HCT116 (cell line): Measurements from ENCODE around the gene LARP1.

Experiments used
- FOSL1 ChIP-seq: IDR thresholded peaks from 2 replicates; pipeline ENCODE4 v1.6.1; 2012; ENCODE audit warnings: low read depth
- JUND ChIP-seq: IDR thresholded peaks from 2 replicates; pipeline ENCODE4 v1.6.1; 2012
- POLR2A ChIP-seq: IDR thresholded peaks from 2 replicates; pipeline ENCODE4 v1.7.0; 2011; ENCODE audit warnings: borderline replicate concordance; ENCODE audit not compliant: insufficient read depth, insufficient read length; ENCODE audit errors: extremely low read depth
- TF ChIP-seq, protein P1 (sequence below), 3 experiments: fragments of 200-600 bp in 1 of 3; sonication (generic) in 1 of 3; IDR thresholded peaks in 2 of 3; conservative IDR thresholded peaks in 1 of 3; 2 replicates each; pipeline ENCODE4 v1.5.1; 2012 to 2017; ENCODE audit warnings: low read depth in 2 of 3, low read length in 2 of 3, antibody characterized with exemption in 1 of 3, borderline replicate concordance in 1 of 3, control low read depth in 1 of 3, mild to moderate bottlenecking in 1 of 3, mixed read lengths in 1 of 3, mixed run types in 1 of 3, moderate library complexity in 1 of 3; ENCODE audit not compliant: insufficient read depth in 1 of 3

DNA sequence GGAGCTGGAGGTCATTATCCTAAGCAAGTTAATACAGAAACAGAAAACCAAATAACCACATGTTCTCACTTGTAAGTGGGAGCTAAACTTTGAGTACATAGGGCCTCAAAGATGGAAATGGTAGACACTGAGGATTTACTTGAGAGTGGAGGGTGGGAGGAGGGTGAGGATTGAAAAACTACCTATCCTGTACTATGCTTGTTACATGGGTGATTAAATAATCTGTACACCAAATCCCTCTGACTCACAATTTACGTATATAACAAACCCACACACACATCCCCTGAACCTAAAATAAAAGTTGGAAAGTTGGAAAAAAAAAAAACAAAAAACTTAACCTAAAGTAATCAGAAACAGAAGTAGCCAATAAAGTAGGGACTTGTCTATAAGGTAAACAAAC lies 48.8 kb upstream of the LARP1 start:
- TF ChIP-seq POLR2A (no peak), FOSL1 (no peak), JUND (no peak)
- TF ChIP-seq, protein P1, sequence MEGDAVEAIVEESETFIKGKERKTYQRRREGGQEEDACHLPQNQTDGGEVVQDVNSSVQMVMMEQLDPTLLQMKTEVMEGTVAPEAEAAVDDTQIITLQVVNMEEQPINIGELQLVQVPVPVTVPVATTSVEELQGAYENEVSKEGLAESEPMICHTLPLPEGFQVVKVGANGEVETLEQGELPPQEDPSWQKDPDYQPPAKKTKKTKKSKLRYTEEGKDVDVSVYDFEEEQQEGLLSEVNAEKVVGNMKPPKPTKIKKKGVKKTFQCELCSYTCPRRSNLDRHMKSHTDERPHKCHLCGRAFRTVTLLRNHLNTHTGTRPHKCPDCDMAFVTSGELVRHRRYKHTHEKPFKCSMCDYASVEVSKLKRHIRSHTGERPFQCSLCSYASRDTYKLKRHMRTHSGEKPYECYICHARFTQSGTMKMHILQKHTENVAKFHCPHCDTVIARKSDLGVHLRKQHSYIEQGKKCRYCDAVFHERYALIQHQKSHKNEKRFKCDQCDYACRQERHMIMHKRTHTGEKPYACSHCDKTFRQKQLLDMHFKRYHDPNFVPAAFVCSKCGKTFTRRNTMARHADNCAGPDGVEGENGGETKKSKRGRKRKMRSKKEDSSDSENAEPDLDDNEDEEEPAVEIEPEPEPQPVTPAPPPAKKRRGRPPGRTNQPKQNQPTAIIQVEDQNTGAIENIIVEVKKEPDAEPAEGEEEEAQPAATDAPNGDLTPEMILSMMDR (IDR thresholded peaks at IDR 0.05 in 2 of 3, conservative IDR thresholded peaks at IDR 0.05 in 1 of 3; ENCODE audit: borderline replicate concordance in 1 of 3, insufficient read depth in 1 of 3, low read depth in 2 of 3, low read length in 2 of 3): no peak
